Stimulated activated CD4-positive, alpha-beta T cell treated with anti-CD3 and anti-CD28 coated beads, TNF-alpha, amount 100 ng/mL, for 1 hour (primary cell): ENCODE results near the gene TESMIN.

Experiments
- DNase-seq, 3 donors: peaks; one replicate each; pipeline ENCODE4 v3.0.0-alpha.2; 2020; ENCODE audit warnings: low read depth in 3 of 3, low spot score in 1 of 3

The TESMIN gene

GRCh38 chr11:68763181-68763721 lies 11.9 kb upstream of the TESMIN start:
- no peak for DNase-seq

- DNase-seq, result no peak
These were observed 11.2 kb upstream of the TESMIN start for GRCh38 chr11:68762481-68762880.

GRCh38 chr11:68761801-68762200 lies 10.5 kb upstream of the TESMIN start:
- no peak for DNase-seq

GRCh38 chr11:68759991-68760390 lies 8.7 kb upstream of the TESMIN start:
- DNase-seq, result no peak

GRCh38 chr11:68757711-68758110 lies 6.4 kb upstream of the TESMIN start:
- DNase-seq, result no peak

GRCh38 chr11:68756171-68756766 lies 4.9 kb upstream of the TESMIN start:
- DNase-seq, result no peak

GRCh38 chr11:68753300-68753699 lies 2.0 kb upstream of the TESMIN start:
- DNase-seq, result no peak

GRCh38 chr11:68751004-68751325 lies 355 bp downstream of the TESMIN start:
- DNase-seq, result no peak

GRCh38 chr11:68750195-68751003 lies 921 bp downstream of the TESMIN start:
- DNase-seq, result peak in 1 of 3 donors; percentile 3

- DNase-seq, result no peak
These were observed 1.8 kb downstream of the TESMIN start for GRCh38 chr11:68749229-68750123.

- DNase-seq, result no peak
These were observed 3.3 kb downstream of the TESMIN start for GRCh38 chr11:68748061-68748460.

- DNase-seq, result no peak
These were observed 7.8 kb downstream of the TESMIN start for GRCh38 chr11:68743539-68743938.

GRCh38 chr11:68741463-68741862 lies 9.9 kb downstream of the TESMIN start:
- DNase-seq, result no peak

- no peak for DNase-seq
These were observed 15.7 kb downstream of the TESMIN start for GRCh38 chr11:68735646-68736045.

GRCh38 chr11:68735125-68735524 lies 16.2 kb downstream of the TESMIN start:
- no peak for DNase-seq

- no peak for DNase-seq
These were observed 17.2 kb downstream of the TESMIN start for GRCh38 chr11:68734111-68734510.

GRCh38 chr11:68727783-68728182 lies 23.5 kb downstream of the TESMIN start:
- DNase-seq, result no peak

- no peak for DNase-seq
These were observed 27.0 kb downstream of the TESMIN start for GRCh38 chr11:68724293-68724692.

- DNase-seq, result no peak
These were observed 29.2 kb downstream of the TESMIN start for GRCh38 chr11:68722143-68722542.

GRCh38 chr11:68721075-68721474 lies 30.2 kb downstream of the TESMIN start:
- no peak for DNase-seq

GRCh38 chr11:68715456-68716122 lies 35.7 kb downstream of the TESMIN start:
- DNase-seq, result no peak
